Measurements from ENCODE around the gene INF2.
"Not testable (repeated sequence)": the region's sequence is repeated elsewhere in the genome, so short reads cannot be mapped to it uniquely, and the experiment has no call there.

INF2 gene

GRCh38 chr14:104657101-104657524 is 32.3 kb upstream of the INF2 start:
- no peak for DNase-seq (ENCODE audit: low read depth)

GRCh38 chr14:104657563-104658324 is 31.7 kb upstream of the INF2 start:
- DNase-seq (ENCODE audit: low read depth), result no peak

- no peak for DNase-seq (ENCODE audit: low read depth)
Measured at GRCh38 chr14:104658325-104658712, 31.1 kb upstream of the INF2 start.

- DNase-seq (ENCODE audit: low read depth), result no peak
Measured at GRCh38 chr14:104659146-104659545, 30.3 kb upstream of the INF2 start.

DNA sequence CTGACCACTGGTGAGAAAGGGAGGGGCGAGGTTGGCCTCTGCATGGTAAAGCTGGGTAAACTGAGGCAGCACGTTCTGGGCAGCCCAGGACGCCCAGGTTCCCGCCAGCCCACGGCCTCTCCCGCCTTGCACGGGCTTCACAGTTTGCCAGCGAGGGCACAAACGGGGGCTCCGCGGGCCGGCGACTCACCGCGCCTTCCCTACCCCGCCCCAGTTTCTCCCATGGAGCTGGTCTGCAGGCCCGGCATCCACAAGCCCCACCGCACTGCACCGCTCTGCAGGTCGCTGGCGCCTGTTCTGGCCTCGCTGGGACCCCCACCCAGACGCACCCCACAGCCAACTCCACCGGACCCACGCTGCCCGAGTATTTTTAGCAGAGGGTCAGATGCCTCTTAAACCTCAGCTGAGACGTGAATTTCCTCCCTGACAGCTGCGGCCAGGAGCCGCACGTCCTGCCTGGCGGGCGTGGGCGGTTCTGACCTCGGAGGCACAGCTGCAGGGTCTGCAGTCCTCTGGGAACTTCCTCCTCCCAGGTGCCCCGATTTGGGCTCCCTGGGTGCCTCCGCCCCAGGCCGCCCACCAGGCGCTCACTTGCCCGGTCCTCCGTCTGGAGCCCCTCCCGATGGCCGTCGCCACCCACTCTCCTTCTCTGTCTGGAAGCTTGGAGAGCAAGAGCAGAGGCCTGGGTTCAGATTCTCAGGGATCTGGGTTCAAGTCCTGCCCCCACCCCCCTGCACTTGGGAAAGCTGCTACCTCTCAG is 29.5 kb upstream of the INF2 start:
- DNase-seq (ENCODE audit: low read depth), result no peak

- DNase-seq (ENCODE audit: low read depth), result no peak
Measured at GRCh38 chr14:104660597-104660996, 28.8 kb upstream of the INF2 start.

- no peak for DNase-seq (ENCODE audit: low read depth)
Measured at GRCh38 chr14:104661086-104661485, 28.3 kb upstream of the INF2 start.

DNA sequence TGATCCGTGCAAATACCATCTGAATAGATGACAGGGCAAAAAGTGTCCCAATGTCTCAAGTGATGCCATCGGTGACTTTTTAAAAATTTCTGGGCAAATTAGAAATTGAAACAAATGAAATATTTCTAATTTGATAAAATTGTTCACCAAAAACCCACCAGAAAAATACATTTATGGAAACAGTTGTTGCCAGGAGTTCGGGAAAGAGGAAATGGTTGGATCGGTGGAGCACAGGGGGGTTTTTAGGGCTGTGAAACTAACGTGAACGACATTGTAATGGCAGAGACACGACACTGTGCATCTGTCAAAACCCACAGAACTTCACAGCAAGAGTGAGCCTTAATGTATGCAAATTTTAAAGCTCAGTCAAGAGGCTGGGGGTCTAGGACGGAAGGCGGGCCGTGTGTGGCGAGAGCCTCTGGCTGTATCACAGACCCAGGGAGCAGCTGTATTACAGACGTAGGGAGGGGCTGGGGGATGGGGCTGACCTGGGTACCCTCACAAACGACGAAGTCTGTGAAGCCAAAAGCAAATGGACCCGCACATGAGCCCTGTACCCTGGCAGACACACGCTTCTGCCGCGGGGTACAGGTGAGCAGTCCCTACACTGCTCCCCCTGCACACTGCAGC is 27.8 kb upstream of the INF2 start:
- DNase-seq (ENCODE audit: low read depth), result not testable (repeated sequence)

DNA sequence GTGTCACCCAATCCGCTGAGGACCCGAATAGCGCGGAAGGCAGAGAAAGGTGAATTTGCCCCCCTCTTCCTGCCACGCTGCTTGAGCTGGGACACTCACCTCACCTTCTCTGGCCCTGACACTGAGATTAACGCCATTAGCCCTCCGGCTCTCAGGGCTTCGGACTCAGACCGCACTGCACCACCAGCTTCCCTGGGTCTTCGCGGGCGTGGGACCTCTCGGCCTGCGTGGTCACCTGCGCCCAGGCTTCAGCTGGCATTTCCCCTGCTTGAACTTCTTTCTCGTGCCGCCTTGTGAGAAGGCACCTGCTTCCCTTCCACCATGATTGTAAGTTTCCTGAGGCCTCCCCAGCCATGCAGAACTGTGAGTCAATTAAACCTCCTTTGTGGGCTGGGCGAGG is 26.9 kb upstream of the INF2 start:
- not testable (repeated sequence) for DNase-seq (ENCODE audit: low read depth)

DNA sequence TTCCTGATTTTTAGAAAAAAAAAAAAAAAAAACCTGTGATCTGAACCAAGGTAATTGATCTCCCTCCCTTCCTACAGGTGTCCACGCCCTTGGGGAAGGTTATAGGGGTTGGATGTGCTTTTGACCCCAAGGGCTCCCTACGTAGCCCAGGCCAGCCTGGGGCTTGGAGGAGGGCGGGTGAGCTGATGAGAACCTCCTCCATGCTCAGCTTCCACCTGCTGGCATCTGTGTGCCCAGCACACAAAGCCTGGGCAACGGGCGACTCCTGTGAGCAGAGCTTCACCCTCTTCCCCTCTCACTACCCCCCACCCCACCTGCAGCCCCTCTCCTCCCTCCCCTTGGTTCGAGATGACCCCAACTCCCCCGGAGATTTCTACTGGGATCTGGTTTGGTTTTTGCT is 25.3 kb upstream of the INF2 start:
- DNase-seq (ENCODE audit: low read depth), result no peak

DNA sequence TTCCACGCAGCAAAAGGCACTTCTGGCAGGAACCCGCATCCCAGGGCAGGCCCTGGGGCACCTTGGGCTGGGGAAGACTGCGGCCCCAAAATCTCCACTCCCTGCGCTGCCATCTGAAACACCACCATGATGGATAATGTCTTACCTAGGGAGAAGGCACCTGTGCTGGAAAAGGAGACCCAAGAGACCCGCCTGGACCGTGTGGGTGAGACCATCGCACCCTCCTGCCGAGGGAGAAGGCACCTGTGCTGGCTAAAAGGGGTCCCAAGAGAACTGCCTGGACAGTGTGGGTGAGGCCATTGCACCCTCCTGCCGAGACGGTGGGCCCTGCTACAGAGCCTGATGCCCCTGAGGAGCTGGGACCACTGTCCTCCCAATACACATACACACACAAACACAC is 24.8 kb upstream of the INF2 start:
- no peak for DNase-seq (ENCODE audit: low read depth)

- no peak for DNase-seq (ENCODE audit: low read depth)
Measured at GRCh38 chr14:104665114-104665656, 24.2 kb upstream of the INF2 start.

- DNase-seq (ENCODE audit: low read depth), result no peak
Measured at GRCh38 chr14:104665657-104666522, 23.5 kb upstream of the INF2 start.

GRCh38 chr14:104666523-104666895 is 22.9 kb upstream of the INF2 start:
- DNase-seq (ENCODE audit: low read depth), result not testable (repeated sequence)

DNA sequence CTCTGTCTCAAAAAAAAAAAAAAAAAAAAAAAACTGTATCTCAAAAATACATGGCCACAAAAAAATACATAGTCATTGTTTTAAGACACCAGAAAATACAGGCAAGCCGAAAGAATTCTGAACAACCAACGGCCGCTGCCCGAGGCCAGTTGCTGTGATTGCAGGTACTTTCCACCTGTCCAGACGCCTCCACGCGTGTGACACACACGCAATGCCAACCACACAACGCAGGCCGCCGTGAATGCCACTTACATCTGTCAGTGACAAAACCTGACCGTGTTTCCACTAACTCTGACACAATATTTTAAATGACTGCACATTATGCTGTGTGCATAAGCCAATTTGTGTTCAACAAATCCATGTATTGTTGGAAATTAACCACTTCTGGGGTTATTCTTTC is 22.4 kb upstream of the INF2 start:
- DNase-seq (ENCODE audit: low read depth), result no peak

GRCh38 chr14:104669697-104670096 is 19.7 kb upstream of the INF2 start:
- DNase-seq (ENCODE audit: low read depth), result no peak

DNA sequence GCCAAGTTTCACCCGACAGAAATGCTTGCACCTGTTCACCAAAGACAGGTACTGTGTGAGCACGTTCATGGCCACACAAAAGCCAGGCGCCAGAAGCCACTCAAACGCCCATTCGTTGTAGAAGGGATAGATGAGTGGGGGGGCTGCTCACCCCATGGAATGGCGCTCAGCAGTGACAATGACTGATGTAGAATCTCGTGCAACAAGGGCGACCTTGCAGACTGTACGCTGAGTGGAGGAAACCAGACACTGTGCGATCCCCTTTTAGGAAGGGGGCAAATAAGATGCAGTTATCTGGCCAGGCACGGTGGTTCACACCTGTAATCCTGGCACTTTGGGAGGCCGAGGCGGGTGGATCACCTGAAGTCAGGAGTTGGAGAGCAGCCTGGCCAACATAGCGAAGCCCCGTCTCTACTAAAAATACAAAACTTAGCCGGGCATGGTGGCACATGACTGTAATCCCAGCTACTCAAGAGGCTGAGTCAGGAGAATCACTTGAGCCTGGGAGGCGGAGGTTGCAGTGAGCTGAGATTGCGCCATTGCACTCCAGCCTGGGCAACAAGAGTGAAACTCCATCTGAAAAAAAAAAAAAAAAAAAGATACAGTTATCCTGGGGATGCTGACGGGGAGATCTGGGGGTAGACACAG is 18.0 kb upstream of the INF2 start:
- DNase-seq (ENCODE audit: low read depth), result not testable (repeated sequence)

GRCh38 chr14:104672119-104672518 is 17.3 kb upstream of the INF2 start:
- DNase-seq (ENCODE audit: low read depth), result not testable (repeated sequence)

DNA sequence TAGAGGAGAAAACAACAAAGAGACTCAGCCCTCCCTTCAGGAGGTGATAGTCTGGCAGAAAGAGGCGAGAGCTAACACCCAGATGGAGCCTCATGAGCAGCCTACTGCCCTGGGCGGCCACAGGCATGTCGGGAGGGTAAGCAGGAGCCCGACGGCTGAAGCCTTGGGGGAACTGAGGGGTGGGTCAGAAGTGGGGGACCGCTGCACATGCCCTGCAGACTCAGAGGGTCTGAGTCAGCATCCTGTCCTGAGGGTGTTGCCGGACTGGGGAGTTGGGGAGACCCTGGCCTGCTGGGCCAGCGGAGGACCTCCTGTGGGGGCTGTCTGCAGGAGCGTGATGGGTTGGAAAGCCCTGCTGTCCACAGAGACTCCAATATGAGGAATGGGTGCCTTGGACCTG is 15.9 kb upstream of the INF2 start:
- DNase-seq (ENCODE audit: low read depth), result no peak

DNA sequence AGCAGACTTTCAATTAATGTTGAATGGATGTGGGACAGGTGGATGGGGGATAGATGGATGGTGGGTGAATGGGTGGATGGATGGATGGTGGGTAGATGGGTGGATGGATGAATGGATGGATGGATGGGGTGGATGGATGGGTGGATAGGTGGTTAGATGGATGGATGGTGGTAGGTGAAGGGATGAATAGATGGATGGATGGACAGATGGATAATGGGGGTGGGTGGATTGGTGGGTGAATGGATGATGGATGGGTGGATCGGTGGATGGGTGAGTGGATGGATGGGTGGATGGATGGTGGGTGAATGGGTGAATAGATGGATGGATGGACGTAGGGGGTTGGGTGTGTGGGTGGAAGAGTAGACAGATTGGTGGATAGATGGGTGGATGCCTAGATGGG is 14.0 kb upstream of the INF2 start:
- DNase-seq (ENCODE audit: low read depth), result no peak

DNA sequence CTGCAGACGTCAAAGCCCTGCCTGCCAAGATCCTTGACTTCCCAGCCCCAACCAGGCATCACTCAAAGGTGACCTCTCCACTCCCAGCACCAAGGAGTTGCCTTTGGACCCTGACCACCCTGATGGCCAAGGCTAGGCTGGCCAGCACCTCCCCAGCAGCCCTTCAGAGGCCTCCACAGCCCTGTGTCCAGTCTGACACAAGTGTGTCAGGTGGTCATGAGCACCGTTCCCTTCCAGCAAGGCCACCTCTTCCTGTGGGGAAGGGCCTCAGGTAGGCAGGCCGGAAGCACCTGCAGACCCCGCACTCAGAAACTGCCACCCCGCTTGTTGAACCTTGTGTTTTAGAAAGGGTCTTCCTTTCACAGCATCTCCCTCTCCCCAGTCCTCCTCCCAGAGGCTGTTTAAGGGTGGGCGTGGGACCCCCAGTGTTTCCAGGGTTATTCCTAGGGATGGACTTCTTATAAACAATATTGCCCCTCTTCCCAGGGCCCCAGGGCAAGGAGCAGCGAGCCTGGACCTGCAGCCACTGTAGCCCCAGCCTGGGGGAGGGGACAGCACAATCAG is 13.2 kb upstream of the INF2 start:
- DNase-seq (ENCODE audit: low read depth), result no peak

All from stimulated activated CD8-positive, alpha-beta memory T cell treated with anti-CD3 and anti-CD28 coated beads, Interleukin-4, amount 100 ng/mL, for 24 hours (primary cell).